H1 (cell line): ENCODE results near the gene TRIM4. TPM values are rescaled to one million over a fixed set of nuclear protein-coding genes. Genes with fewer than 3 reads are reported as not detected.
A peak's percentile ranks its signal among the peaks of the same experiment; 100 is the strongest.

Experiments
- CTCF ChIA-PET: fragments of 300-600 bp; sonication (Branson Sonifier 250); formaldehyde crosslinking; loops from one replicate; lab custom pipeline; 2021; ENCODE audit not compliant: partially characterized antibody; lab: Charles Lee
- POLR2A ChIA-PET: fragments of 300-600 bp; sonication (Branson Sonifier 250); formaldehyde crosslinking; loops from one replicate; lab custom pipeline; 2021; ENCODE audit warnings: inconsistent platforms; ENCODE audit not compliant: partially characterized antibody; lab: Charles Lee
- DNase-seq, 2 experiments: peaks; one replicate each; pipeline versions ENCODE4 v3.0.0 to v3.0.0-alpha.2; 2010 to 2022; ENCODE audit warnings: low spot score in 2 of 2, low read depth in 1 of 2, mixed read lengths in 1 of 2
- FAIRE-seq: peaks from 2 replicates; lab custom pipeline; 2011; peaks lifted over from hg19 to GRCh38; lab: Jason Lieb, UNC
- H2AFZ ChIP-seq: 2 replicates; pipeline ENCODE4 v1.8.1; 2012; ENCODE audit warnings: low read length, inconsistent platforms
- H2AK5ac ChIP-seq: 2 replicates; pipeline ENCODE4 v1.6.1; 2013; ENCODE audit warnings: low read depth, low read length
- H2BK120ac ChIP-seq: replicated peaks from 2 replicates; pipeline ENCODE3; 2013; ENCODE audit warnings: low read depth, low read length, inconsistent platforms
- H2BK12ac ChIP-seq: 2 replicates; pipeline ENCODE4 v1.6.1; 2013; ENCODE audit warnings: low read depth, low read length
- H2BK15ac ChIP-seq: 2 replicates; pipeline ENCODE4 v1.6.1; 2013; ENCODE audit warnings: low read length
- H2BK20ac ChIP-seq: 2 replicates; pipeline ENCODE4 v1.6.1; 2013; ENCODE audit warnings: low read length
- H2BK5ac ChIP-seq: 2 replicates; pipeline ENCODE4 v1.6.1; 2013; ENCODE audit warnings: low read depth, low read length
- H3K14ac ChIP-seq: 2 replicates; pipeline ENCODE4 v1.6.1; 2013; ENCODE audit warnings: inconsistent platforms; ENCODE audit not compliant: insufficient read length
- H3K18ac ChIP-seq: 2 replicates; pipeline ENCODE4 v1.6.1; 2013; ENCODE audit warnings: low read length; ENCODE audit errors: extremely low read depth
- H3K23ac ChIP-seq: 2 replicates; pipeline ENCODE4 v1.6.1; 2013; ENCODE audit warnings: inconsistent platforms; ENCODE audit not compliant: insufficient read length
- H3K23me2 ChIP-seq: 2 replicates; pipeline ENCODE4 v1.6.1; 2013; ENCODE audit warnings: low read depth, low read length
- H3K27ac ChIP-seq: 2 replicates; pipeline ENCODE4 v1.6.1; 2011; ENCODE audit warnings: low read depth, low read length, inconsistent platforms
- H3K27me3 ChIP-seq, 4 experiments: replicated peaks in 1 of 4; 1 replicate in 1 of 4; 2 replicates in 3 of 4; pipeline versions ENCODE4 v1.6.1 to v1.8.1; 2011 to 2013; ENCODE audit warnings: low read length in 3 of 4, mild to moderate bottlenecking in 3 of 4, inconsistent platforms in 2 of 4, mixed read lengths in 2 of 4, moderate library complexity in 1 of 4; ENCODE audit not compliant: control insufficient read depth in 3 of 4, insufficient read depth in 3 of 4; ENCODE audit errors: extremely low read depth in 1 of 4
- H3K36me3 ChIP-seq, 4 experiments: 2 replicates each; pipeline versions ENCODE4 v1.6.1 to v1.8.1; 2011 to 2013; ENCODE audit warnings: mild to moderate bottlenecking in 4 of 4, low read length in 3 of 4, moderate library complexity in 2 of 4, control low read depth in 1 of 4, inconsistent platforms in 1 of 4; ENCODE audit not compliant: insufficient read depth in 4 of 4, control insufficient read depth in 2 of 4
- H3K4ac ChIP-seq: replicated peaks from 2 replicates; pipeline ENCODE3; 2013; ENCODE audit warnings: low read length, low read depth, mixed read lengths, inconsistent platforms; ENCODE audit not compliant: insufficient read length
- H3K4me1 ChIP-seq, 4 experiments: replicated peaks in 1 of 4; 1 replicate in 1 of 4; 2 replicates in 3 of 4; pipeline versions ENCODE4 v1.6.1 to v1.8.1; 2011 to 2013; ENCODE audit warnings: low read length in 3 of 4, inconsistent platforms in 2 of 4, mixed read lengths in 1 of 4; ENCODE audit not compliant: insufficient read depth in 4 of 4, control insufficient read depth in 3 of 4
- H3K4me2 ChIP-seq, 2 experiments: 2 replicates each; pipeline versions ENCODE4 v1.6.1 to v1.8.1; 2011 to 2013; ENCODE audit warnings: low read depth in 2 of 2, low read length in 2 of 2, control low read depth in 1 of 2, inconsistent platforms in 1 of 2, mild to moderate bottlenecking in 1 of 2; ENCODE audit not compliant: insufficient read depth in 1 of 2
- H3K4me3 ChIP-seq, 4 experiments: fragments of 200-600, 300-600 bp in 1 of 4; sonication (generic), shearing (Covaris generic), sonication (Bioruptor Twin) in 1 of 4; 2 replicates each; pipeline versions ENCODE4 v1.5.1 to v1.8.1; 2011 to 2016; ENCODE audit warnings: low read length in 4 of 4, low read depth in 3 of 4, control low read depth in 2 of 4, inconsistent platforms in 2 of 4, mild to moderate bottlenecking in 2 of 4, mixed read lengths in 1 of 4, moderate library complexity in 1 of 4; ENCODE audit not compliant: insufficient read depth in 2 of 4; ENCODE audit errors: extremely low read depth in 1 of 4
- H3K56ac ChIP-seq: replicated peaks from 2 replicates; pipeline ENCODE3; 2013; ENCODE audit warnings: low read depth, mild to moderate bottlenecking, mixed read lengths, low read length, inconsistent platforms; ENCODE audit not compliant: insufficient read length
- H3K79me1 ChIP-seq: 2 replicates; pipeline ENCODE4 v1.6.1; 2013; ENCODE audit warnings: low read depth, low read length, control low read depth
- H3K79me2 ChIP-seq, 2 experiments: 2 replicates each; pipeline versions ENCODE4 v1.6.1 to v1.8.1; 2012 to 2013; ENCODE audit warnings: low read length in 2 of 2, mild to moderate bottlenecking in 2 of 2, inconsistent platforms in 1 of 2; ENCODE audit not compliant: insufficient read depth in 2 of 2, control insufficient read depth in 1 of 2
- H3K9ac ChIP-seq, 4 experiments: replicated peaks in 1 of 4; 1 replicate in 1 of 4; 2 replicates in 3 of 4; pipeline versions ENCODE4 v1.6.1 to v1.8.1; 2011 to 2013; ENCODE audit warnings: low read depth in 3 of 4, low read length in 3 of 4, control low read depth in 2 of 4, mild to moderate bottlenecking in 2 of 4, moderate library complexity in 2 of 4, inconsistent platforms in 1 of 4; ENCODE audit errors: extremely low read depth in 1 of 4
- H3K9me3 ChIP-seq, 2 experiments: 2 replicates each; pipeline versions ENCODE4 v1.6.1 to v1.8.1; 2012 to 2013; ENCODE audit warnings: mild to moderate bottlenecking in 2 of 2, moderate library complexity in 2 of 2, control low read depth in 1 of 2, inconsistent platforms in 1 of 2, low read depth in 1 of 2, low read length in 1 of 2, mixed read lengths in 1 of 2; ENCODE audit not compliant: insufficient read depth in 2 of 2
- H4K20me1 ChIP-seq, 2 experiments: replicated peaks in 1 of 2; 2 replicates each; pipeline versions ENCODE3 to v1.8.1; 2011 to 2013; ENCODE audit warnings: inconsistent platforms in 2 of 2, low read length in 2 of 2, mild to moderate bottlenecking in 1 of 2; ENCODE audit not compliant: insufficient read depth in 2 of 2, control insufficient read depth in 1 of 2
- H4K5ac ChIP-seq: 2 replicates; pipeline ENCODE4 v1.6.1; 2013; ENCODE audit warnings: low read length, low read depth, mixed read lengths, inconsistent platforms; ENCODE audit not compliant: insufficient read length
- H4K8ac ChIP-seq: 2 replicates; pipeline ENCODE4 v1.8.0; 2013; ENCODE audit warnings: mild to moderate bottlenecking, moderate library complexity, low read length, inconsistent platforms; ENCODE audit not compliant: insufficient read depth; ENCODE audit errors: extremely low read depth
- H4K91ac ChIP-seq: replicated peaks from 2 replicates; pipeline ENCODE3; 2013; ENCODE audit warnings: low read length, mixed read lengths, inconsistent platforms; ENCODE audit not compliant: insufficient read length
- JUN ChIP-seq: IDR thresholded peaks from 2 replicates; pipeline ENCODE4 v1.6.1; 2011; ENCODE audit warnings: low read depth, mild to moderate bottlenecking, improper control_type of control experiment, low read length
- RAD21 ChIP-seq, 2 experiments: IDR thresholded peaks in 1 of 2; conservative IDR thresholded peaks in 1 of 2; 2 replicates each; pipeline ENCODE4 v1.6.1; 2011; ENCODE audit warnings: low read depth in 2 of 2, low read length in 2 of 2, improper control_type of control experiment in 1 of 2, inconsistent platforms in 1 of 2, mild to moderate bottlenecking in 1 of 2, moderate library complexity in 1 of 2
- WGBS, 2 experiments: shearing (Covaris generic) in 1 of 2; methylation state at CpG; one replicate each; pipeline versions ENCODE4 v1.1.6 to v1.1.7; 2013 to 2015; ENCODE audit warnings: low lambda C conversion rate in 2 of 2, mixed read lengths in 2 of 2, inconsistent platforms in 1 of 2, low coverage in 1 of 2, missing lambda C conversion rate in 1 of 2; ENCODE audit not compliant: insufficient replicate concordance in 2 of 2, insufficient coverage in 1 of 2, insufficient read length in 1 of 2; ENCODE audit errors: extremely low coverage in 1 of 2, missing lambda C conversion rate in 1 of 2; 5-methylcytosine and 5-hydroxymethylcytosine counted together
- polyA plus RNA-seq, 7 experiments: library from polyadenylated mRNA; depleted of rRNA in 3 of 7; stranded (reverse) in 5 of 7; unstranded in 2 of 7; fragments of >200 nt in 5 of 7; fragments of 200-250 nt in 2 of 7; gene quantifications; 1 replicate in 5 of 7; 2 replicates in 1 of 7; 4 replicates in 1 of 7; pipeline versions ENCODE4 v1.2.1 to v1.2.3, GENCODE V29; 2011 to 2013; ENCODE audit warnings: missing spikeins in 2 of 7, mixed read lengths in 2 of 7
- total RNA-seq: library from RNA; stranded (reverse); fragmentation: NEBNext Ultra II Directional; extraction: Animal tissue kit (Norgen Biotek cat#: 25700); gene quantifications from 2 replicates; pipeline ENCODE4 v1.2.1, GENCODE V29; 2021

TRIM4 gene
- total and polyA plus RNA-seq, 2 of the 8 experiments (the other 6 are each of a cell fraction or from before 2014, with no cell fraction given) = 0.03 to 7.3 TPM

GRCh38 chr7:99876491-99876890 is 42.8 kb downstream of the TRIM4 start:
- H4K5ac ChIP-seq = no peak overlapping the region
- no peak overlapping the region for H2BK120ac ChIP-seq
- no peak overlapping the region for H3K18ac ChIP-seq
- no peaks in the 10 kb centered on the region for H3K79me2 ChIP-seq
- no peak overlapping the region for H2BK20ac ChIP-seq
- ChIA-PET POLR2A (interaction anchor here (1.3 kb wide), 1 partner anchor 10 kb away, joined by 3 read pairs; no protein-coding TSS in a partner anchor), CTCF (interaction anchor here (0.9 to 1.3 kb wide), 4 partner anchors 112 to 386 kb away, joined by 3 to 4 read pairs (median 3); no protein-coding TSS in a partner anchor)
- no peak overlapping the region for H3K23ac ChIP-seq
- FAIRE-seq (no peak), DNase-seq (no peak)
- no peak overlapping the region for H2BK15ac ChIP-seq
- no peak overlapping the region for H3K4me2 ChIP-seq
- no peak overlapping the region for H2BK12ac ChIP-seq
- H3K36me3 ChIP-seq = no peaks in the 10 kb centered on the region
- no peak overlapping the region for H2AFZ ChIP-seq
- no peak overlapping the region for H2BK5ac ChIP-seq
- 97% methylated on average over 5 of the region's 5 CpGs; no CpG with 5 or more reads in 1 of the 2 experiments for WGBS, 2 experiments
- H3K27me3 ChIP-seq = no peaks in the 10 kb centered on the region; a peak in 1 of 7 replicates
- no peak overlapping the region for H2AK5ac ChIP-seq
- TF ChIP-seq RAD21 (IDR thresholded peaks at IDR 0.05 in 1 of 2, conservative IDR thresholded peaks at IDR 0.05 in 1 of 2; ENCODE audit: low read depth in 2 of 2, low read length in 2 of 2) (peak in 1 of 2 experiments; percentile 17; a peak in 1 of 4 replicates), JUN (no peak)
- no peaks in the 10 kb centered on the region for H3K4me1 ChIP-seq
- H3K9ac ChIP-seq = no peak overlapping the region
- no peak overlapping the region for H3K56ac ChIP-seq
- H3K4me3 ChIP-seq = no peak overlapping the region
- H4K91ac ChIP-seq = no peak overlapping the region
- no peak overlapping the region for H4K8ac ChIP-seq
- H3K23me2 ChIP-seq = no peaks in the 10 kb centered on the region
- H3K27ac ChIP-seq = no peak overlapping the region
- no peaks in the 10 kb centered on the region for H4K20me1 ChIP-seq
- no peaks in the 10 kb centered on the region for H3K79me1 ChIP-seq
- no peak overlapping the region for H3K14ac ChIP-seq
- no peaks in the 10 kb centered on the region for H3K9me3 ChIP-seq
- no peak overlapping the region for H3K4ac ChIP-seq
